Cardiac muscle cell (in vitro differentiated cells and primary cell): ENCODE measurements around the gene KANK3. TPM values are rescaled to one million over a fixed set of nuclear protein-coding genes. Genes with fewer than 3 reads are reported as not detected.

Experiments used
- polyA plus RNA-seq: library from polyadenylated mRNA; unstranded; fragments of >200 nt; fragmentation: Nextera tagmentation; extraction: Ambion mirVana; gene quantifications from 2 replicates; pipeline ENCODE4 v1.2.1, GENCODE V29; 2016
- total RNA-seq: library from RNA; depleted of rRNA; stranded (reverse); fragments of >200 nt; gene quantifications from 2 replicates; pipeline ENCODE4 v1.2.3, GENCODE V29; 2016

Gene KANK3
- total and polyA plus RNA-seq, 2 experiments from 2014 or later, result 0.72 to 4.0 TPM

Other genes with a start within 250 kb of the KANK3 start
- 6.6 and 15.1 TPM in 2 replicates for gene FBN3, start 193.7 kb downstream of the KANK3 start, total RNA-seq
- 5.6 and 6.2 TPM in 2 replicates for gene FBN3, start 193.7 kb downstream of the KANK3 start, polyA plus RNA-seq
- gene CERS4, start 133.9 kb downstream of the KANK3 start, total RNA-seq, result 82.7 and 112 TPM in 2 replicates
- gene CERS4, start 133.9 kb downstream of the KANK3 start, polyA plus RNA-seq, result 56.2 and 56.7 TPM in 2 replicates
- 87.4 and 94.7 TPM in 2 replicates for gene CD320, start 34.9 kb downstream of the KANK3 start, total RNA-seq
- 99.3 and 109 TPM in 2 replicates for gene CD320, start 34.9 kb downstream of the KANK3 start, polyA plus RNA-seq
- 57.0 and 92.7 TPM in 2 replicates for gene NDUFA7, start 21.9 kb downstream of the KANK3 start, total RNA-seq
- gene NDUFA7, start 21.9 kb downstream of the KANK3 start, polyA plus RNA-seq, result 218 and 249 TPM in 2 replicates
- 349 and 720 TPM in 2 replicates for gene RPS28, start 21.8 kb downstream of the KANK3 start, total RNA-seq
- gene RPS28, start 21.8 kb downstream of the KANK3 start, polyA plus RNA-seq, result 569 and 666 TPM in 2 replicates
- 2.5 and 3.2 TPM in 2 replicates for gene ANGPTL4, start 20.9 kb upstream of the KANK3 start, total RNA-seq
- 3.0 and 6.0 TPM in 2 replicates for gene ANGPTL4, start 20.9 kb upstream of the KANK3 start, polyA plus RNA-seq
- 51.7 and 58.5 TPM in 2 replicates for gene RAB11B, start 47.1 kb upstream of the KANK3 start, total RNA-seq
- gene RAB11B, start 47.1 kb upstream of the KANK3 start, polyA plus RNA-seq, result 221 and 286 TPM in 2 replicates
- 118 and 139 TPM in 2 replicates for gene MARCHF2, start 70.0 kb upstream of the KANK3 start, total RNA-seq
- gene MARCHF2, start 70.0 kb upstream of the KANK3 start, polyA plus RNA-seq, result 49.4 and 63.8 TPM in 2 replicates
- gene HNRNPM, start 101.7 kb upstream of the KANK3 start, total RNA-seq, result 79.1 and 103 TPM in 2 replicates
- gene HNRNPM, start 101.7 kb upstream of the KANK3 start, polyA plus RNA-seq, result 106 and 246 TPM in 2 replicates
- gene PRAM1, start 159.4 kb upstream of the KANK3 start, total RNA-seq, result 0.33 and 1.2 TPM in 2 replicates
- 0.22 and 1.2 TPM in 2 replicates for gene PRAM1, start 159.4 kb upstream of the KANK3 start, polyA plus RNA-seq
- 21.1 and 50.7 TPM in 2 replicates for gene ZNF414, start 170.9 kb upstream of the KANK3 start, total RNA-seq
- 64.2 and 82.2 TPM in 2 replicates for gene ZNF414, start 170.9 kb upstream of the KANK3 start, polyA plus RNA-seq
- gene MYO1F, start 234.2 kb upstream of the KANK3 start, total RNA-seq, result 0.03 and 0.18 TPM in 2 replicates
- 1.5 and 5.1 TPM in 2 replicates for gene MYO1F, start 234.2 kb upstream of the KANK3 start, polyA plus RNA-seq